ENCODE measurements around the gene LNPEP. TPM values are rescaled to one million over a fixed set of nuclear protein-coding genes. Genes with fewer than 3 reads are reported as not detected.

The LNPEP gene
- 10 to 100 TPM; 21.1 to 30.7 (median 24.2) TPM for polyA plus RNA-seq (ENCODE audit: insufficient read length in 3 of 3)
- long read RNA-seq, donor 1, full-length matches to known transcripts: 1 of 1 reads
- long read RNA-seq, donor 1, partial matches to known transcripts: 0 of 1 reads
- long read RNA-seq, donor 1, other reads (novel, unspliced or antisense): 0 of 1 reads
- long read RNA-seq, donor 2, full-length matches to known transcripts: 1 of 1 reads
- long read RNA-seq, donor 2, partial matches to known transcripts: 0 of 1 reads
- long read RNA-seq, donor 2, other reads (novel, unspliced or antisense): 0 of 1 reads
- long read RNA-seq, donor 3, full-length matches to known transcripts: 1 of 12 reads
- long read RNA-seq, donor 3, partial matches to known transcripts: 11 of 12 reads
- long read RNA-seq, donor 3, other reads (novel, unspliced or antisense): 0 of 12 reads
- long read RNA-seq, donor 4: 0 reads
- long read RNA-seq, donor 5, full-length matches to known transcripts: 1 of 1 reads
- long read RNA-seq, donor 5, partial matches to known transcripts: 0 of 1 reads
- long read RNA-seq, donor 5, other reads (novel, unspliced or antisense): 0 of 1 reads
- long read RNA-seq, donor 6, full-length matches to known transcripts: 1 of 1 reads
- long read RNA-seq, donor 6, partial matches to known transcripts: 0 of 1 reads
- long read RNA-seq, donor 6, other reads (novel, unspliced or antisense): 0 of 1 reads
- long read RNA-seq, donor 7, full-length matches to known transcripts: 2 of 2 reads
- long read RNA-seq, donor 7, partial matches to known transcripts: 0 of 2 reads
- long read RNA-seq, donor 7, other reads (novel, unspliced or antisense): 0 of 2 reads
- long read RNA-seq, donor 8: 0 reads
- long read RNA-seq, donor 9, full-length matches to known transcripts: 1 of 1 reads
- long read RNA-seq, donor 9, partial matches to known transcripts: 0 of 1 reads
- long read RNA-seq, donor 9, other reads (novel, unspliced or antisense): 0 of 1 reads
- long read RNA-seq, donor 10: 0 reads
- long read RNA-seq, donor 11, full-length matches to known transcripts: 1 of 8 reads
- long read RNA-seq, donor 11, partial matches to known transcripts: 7 of 8 reads
- long read RNA-seq, donor 11, other reads (novel, unspliced or antisense): 0 of 8 reads
- long read RNA-seq, donor 12, full-length matches to known transcripts: 1 of 1 reads
- long read RNA-seq, donor 12, partial matches to known transcripts: 0 of 1 reads
- long read RNA-seq, donor 12, other reads (novel, unspliced or antisense): 0 of 1 reads
- long read RNA-seq, donor 13, full-length matches to known transcripts: 1 of 1 reads
- long read RNA-seq, donor 13, partial matches to known transcripts: 0 of 1 reads
- long read RNA-seq, donor 13, other reads (novel, unspliced or antisense): 0 of 1 reads
- long read RNA-seq, donor 14, full-length matches to known transcripts: 3 of 3 reads
- long read RNA-seq, donor 14, partial matches to known transcripts: 0 of 3 reads
- long read RNA-seq, donor 14, other reads (novel, unspliced or antisense): 0 of 3 reads
- long read RNA-seq, donor 15: 0 reads
- long read RNA-seq, donor 16, partial matches to known transcripts: 5 of 5 reads
- long read RNA-seq, donor 16, other reads (novel, unspliced or antisense): 0 of 5 reads

GRCh38 chr5:96935559-96936430 lies at the start of gene LNPEP:
LNPEP (plus strand) TSS chr5:96936080; CDS start chr5:96936156, 76 bp downstream.
- peak; percentile 96 for DNase-seq

GRCh38 chr5:96893342-96893741 lies 42.5 kb upstream of the LNPEP start:
- DNase-seq: no peak

- no peak for DNase-seq
Measured at GRCh38 chr5:96896276-96896675, 39.6 kb upstream of the LNPEP start.

GRCh38 chr5:96896806-96897205 lies 39.1 kb upstream of the LNPEP start:
- no peak for DNase-seq

GRCh38 chr5:96901384-96901783 lies 34.5 kb upstream of the LNPEP start:
- DNase-seq: no peak

GRCh38 chr5:96901841-96902240 lies 34.0 kb upstream of the LNPEP start:
- no peak for DNase-seq

- no peak for DNase-seq
Measured at GRCh38 chr5:96902876-96903275, 33.0 kb upstream of the LNPEP start.

GRCh38 chr5:96903300-96903699 lies 32.6 kb upstream of the LNPEP start:
- DNase-seq: no peak

GRCh38 chr5:96904054-96904931 lies 31.6 kb upstream of the LNPEP start:
- no peak for DNase-seq

- no peak for DNase-seq
Measured at GRCh38 chr5:96905864-96906263, 30.0 kb upstream of the LNPEP start.

GRCh38 chr5:96909003-96909402 lies 26.9 kb upstream of the LNPEP start:
- no peak for DNase-seq

- no peak for DNase-seq
Measured at GRCh38 chr5:96909435-96909834, 26.4 kb upstream of the LNPEP start.

GRCh38 chr5:96911139-96911538 lies 24.7 kb upstream of the LNPEP start:
- no peak for DNase-seq

GRCh38 chr5:96913233-96913632 lies 22.6 kb upstream of the LNPEP start:
- DNase-seq: no peak

- no peak for DNase-seq
Measured at GRCh38 chr5:96919754-96920197, 16.1 kb upstream of the LNPEP start.

- DNase-seq: no peak
Measured at GRCh38 chr5:96920744-96921355, 15.0 kb upstream of the LNPEP start.

GRCh38 chr5:96922499-96923244 lies 13.2 kb upstream of the LNPEP start:
- no peak for DNase-seq

- no peak for DNase-seq
Measured at GRCh38 chr5:96924016-96924443, 11.8 kb upstream of the LNPEP start.
